GM12873 (cell line): ENCODE data around the gene DYTN.

Experiments
- TF ChIP-seq, protein P1 (sequence below): IDR thresholded peaks from 2 replicates; pipeline ENCODE4 v1.5.1; 2012; ENCODE audit warnings: low read depth, mild to moderate bottlenecking, moderate library complexity, low read length, control low read depth; ENCODE audit not compliant: insufficient read depth; ENCODE audit errors: missing control alignments

The DYTN gene

DNA sequence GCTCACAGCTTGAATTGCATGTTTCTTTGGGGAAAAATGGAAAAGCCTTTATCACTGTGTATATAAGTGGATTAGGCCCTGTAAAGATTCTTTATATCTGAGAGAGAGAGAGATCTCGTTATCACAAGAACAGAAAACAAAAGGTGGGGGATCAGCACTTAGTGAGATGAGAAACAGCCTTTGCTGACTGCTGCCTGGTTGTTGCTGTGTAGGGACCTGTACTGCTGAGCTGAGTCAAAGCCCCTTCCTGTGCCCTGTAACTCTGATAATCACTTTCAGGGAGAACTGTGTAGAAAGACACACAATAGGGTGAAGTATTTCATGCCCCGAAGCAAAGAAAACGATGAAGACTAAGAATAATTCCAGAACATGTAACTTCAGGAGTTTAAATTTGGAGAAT is 106.5 kb downstream of the DYTN start:
- TF ChIP-seq, protein P1, sequence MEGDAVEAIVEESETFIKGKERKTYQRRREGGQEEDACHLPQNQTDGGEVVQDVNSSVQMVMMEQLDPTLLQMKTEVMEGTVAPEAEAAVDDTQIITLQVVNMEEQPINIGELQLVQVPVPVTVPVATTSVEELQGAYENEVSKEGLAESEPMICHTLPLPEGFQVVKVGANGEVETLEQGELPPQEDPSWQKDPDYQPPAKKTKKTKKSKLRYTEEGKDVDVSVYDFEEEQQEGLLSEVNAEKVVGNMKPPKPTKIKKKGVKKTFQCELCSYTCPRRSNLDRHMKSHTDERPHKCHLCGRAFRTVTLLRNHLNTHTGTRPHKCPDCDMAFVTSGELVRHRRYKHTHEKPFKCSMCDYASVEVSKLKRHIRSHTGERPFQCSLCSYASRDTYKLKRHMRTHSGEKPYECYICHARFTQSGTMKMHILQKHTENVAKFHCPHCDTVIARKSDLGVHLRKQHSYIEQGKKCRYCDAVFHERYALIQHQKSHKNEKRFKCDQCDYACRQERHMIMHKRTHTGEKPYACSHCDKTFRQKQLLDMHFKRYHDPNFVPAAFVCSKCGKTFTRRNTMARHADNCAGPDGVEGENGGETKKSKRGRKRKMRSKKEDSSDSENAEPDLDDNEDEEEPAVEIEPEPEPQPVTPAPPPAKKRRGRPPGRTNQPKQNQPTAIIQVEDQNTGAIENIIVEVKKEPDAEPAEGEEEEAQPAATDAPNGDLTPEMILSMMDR: no peak

DNA sequence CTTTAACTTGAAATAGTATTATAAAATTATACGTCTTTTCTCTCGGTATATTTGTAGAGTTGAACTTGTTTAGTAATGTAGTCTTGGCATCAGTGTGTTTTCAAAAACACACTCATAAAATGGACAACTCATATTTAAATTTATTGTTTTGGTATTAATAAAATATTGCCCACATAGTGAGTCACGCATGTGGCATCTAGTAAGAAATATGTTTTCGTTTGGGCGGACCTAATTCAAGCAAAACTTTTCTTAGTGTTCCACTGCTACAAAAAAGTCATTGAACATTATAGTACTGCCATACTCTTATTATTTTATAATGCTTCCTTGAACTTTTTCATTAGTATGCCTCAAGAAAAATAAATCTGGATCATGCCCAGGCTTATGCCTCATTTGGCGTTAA is 107.0 kb downstream of the DYTN start:
- TF ChIP-seq, protein P1: no peak

DNA sequence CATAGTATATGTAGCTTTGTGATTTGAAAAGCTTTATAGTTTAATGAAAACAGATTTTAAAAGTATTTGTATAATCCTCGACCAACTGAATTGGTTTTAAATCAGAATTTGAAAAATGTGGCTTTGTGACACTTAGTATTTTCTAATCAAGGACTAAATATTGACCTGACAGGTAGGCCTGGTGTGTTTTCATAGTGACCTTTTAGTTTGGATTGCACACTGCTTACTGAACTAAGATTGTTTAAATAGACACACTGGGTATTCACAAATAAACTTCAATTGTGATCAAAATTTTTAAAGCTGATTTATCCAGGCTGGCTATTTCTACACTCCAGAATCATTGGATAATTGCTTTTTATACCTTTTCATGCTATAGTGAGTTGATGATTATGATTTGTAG is 107.7 kb downstream of the DYTN start:
- TF ChIP-seq, protein P1: no peak

DNA sequence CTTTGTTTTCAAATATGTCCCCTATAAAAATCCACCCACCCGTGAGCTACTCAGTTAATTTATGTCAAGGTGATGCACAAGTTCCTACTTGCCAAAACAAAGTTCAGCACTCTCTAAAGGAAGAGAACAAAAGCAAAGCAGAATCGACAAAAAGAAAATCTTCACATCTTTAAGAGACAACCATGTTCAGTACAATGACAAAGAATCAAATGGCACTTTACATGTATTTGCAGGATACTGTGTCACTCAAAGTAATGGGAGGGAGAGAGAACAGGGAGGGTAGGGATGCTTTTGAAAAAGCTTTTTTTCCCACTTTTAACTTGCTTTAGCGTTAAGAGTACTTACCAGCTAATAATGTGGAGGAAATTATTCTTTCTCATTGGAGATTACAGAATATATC is 115.0 kb downstream of the DYTN start:
- TF ChIP-seq, protein P1: no peak
